ENCODE results near the gene EDA2R.
A peak's percentile ranks its signal among the peaks of the same experiment; 100 is the strongest.

The EDA2R gene

GRCh38 chrX:66622209-66622608 is 16.7 kb downstream of the EDA2R start:
- no peaks in the 10 kb centered on the region for H3K79me2 ChIP-seq (ENCODE audit: low read length)
- H3K27me3 ChIP-seq (ENCODE audit: low read depth, low read length) = no peaks in the 10 kb centered on the region
- no peak overlapping the region for H3K4me2 ChIP-seq (ENCODE audit: low read length)
- H3K9ac ChIP-seq (ENCODE audit: low read length) = no peak overlapping the region
- H3K27ac ChIP-seq (ENCODE audit: low read length) = no peak overlapping the region
- H4K20me1 ChIP-seq (ENCODE audit: insufficient read depth, low read length) = no peaks in the 10 kb centered on the region
- H3K4me1 ChIP-seq (ENCODE audit: low read length) = no peaks in the 10 kb centered on the region
- H2AFZ ChIP-seq (ENCODE audit: low read depth, low read length) = no peak overlapping the region
- no peaks in the 10 kb centered on the region for H3K9me3 ChIP-seq (ENCODE audit: insufficient read depth, low read length)
- no peak overlapping the region for H3K4me3 ChIP-seq (ENCODE audit: low read length)
- no peaks in the 10 kb centered on the region for H3K36me3 ChIP-seq (replicated peaks; ENCODE audit: low read depth, low read length)
- no peak for TF ChIP-seq CTCF (IDR thresholded peaks at IDR 0.05; ENCODE audit: low read depth, low read length)
- no peak for TF ChIP-seq EZH2phosphoT487 (IDR thresholded peaks at IDR 0.05; ENCODE audit: low read depth)

DNA sequence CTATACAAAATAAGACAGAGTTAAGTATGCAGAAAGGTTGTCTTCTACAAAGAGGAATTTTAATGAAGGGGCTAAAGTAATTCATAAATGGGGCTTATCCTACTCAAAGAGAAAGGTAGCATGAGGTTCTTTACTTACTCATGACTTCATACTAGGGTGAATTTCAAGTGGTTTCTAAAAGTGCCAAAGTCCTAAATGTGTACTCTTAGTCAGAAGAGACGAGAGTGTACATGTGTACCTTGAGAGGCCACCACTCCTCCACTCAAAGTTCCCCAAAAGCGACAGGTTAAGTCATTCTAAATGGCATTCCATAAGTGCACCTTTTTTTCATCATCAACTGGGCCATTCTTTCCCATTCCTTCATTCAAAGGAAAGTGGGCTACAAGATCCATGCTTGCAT is 21.9 kb downstream of the EDA2R start:
- no peak overlapping the region for H3K4me2 ChIP-seq (ENCODE audit: low read length)
- TF ChIP-seq EZH2phosphoT487 (IDR thresholded peaks at IDR 0.05; ENCODE audit: low read depth) (no peak), CTCF (IDR thresholded peaks at IDR 0.05; ENCODE audit: low read depth, low read length) (no peak)
- H3K4me1 ChIP-seq (ENCODE audit: low read length) = no peaks in the 10 kb centered on the region
- no peaks in the 10 kb centered on the region for H4K20me1 ChIP-seq (ENCODE audit: insufficient read depth, low read length)
- H3K9ac ChIP-seq (ENCODE audit: low read length) = no peak overlapping the region
- no peak overlapping the region for H2AFZ ChIP-seq (ENCODE audit: low read depth, low read length)
- H3K4me3 ChIP-seq (ENCODE audit: low read length) = no peak overlapping the region
- H3K27ac ChIP-seq (ENCODE audit: low read length) = no peak overlapping the region
- no peaks in the 10 kb centered on the region for H3K79me2 ChIP-seq (ENCODE audit: low read length)
- no peaks in the 10 kb centered on the region for H3K9me3 ChIP-seq (ENCODE audit: insufficient read depth, low read length)
- no peaks in the 10 kb centered on the region for H3K27me3 ChIP-seq (ENCODE audit: low read depth, low read length)
- no peaks in the 10 kb centered on the region for H3K36me3 ChIP-seq (replicated peaks; ENCODE audit: low read depth, low read length)

DNA sequence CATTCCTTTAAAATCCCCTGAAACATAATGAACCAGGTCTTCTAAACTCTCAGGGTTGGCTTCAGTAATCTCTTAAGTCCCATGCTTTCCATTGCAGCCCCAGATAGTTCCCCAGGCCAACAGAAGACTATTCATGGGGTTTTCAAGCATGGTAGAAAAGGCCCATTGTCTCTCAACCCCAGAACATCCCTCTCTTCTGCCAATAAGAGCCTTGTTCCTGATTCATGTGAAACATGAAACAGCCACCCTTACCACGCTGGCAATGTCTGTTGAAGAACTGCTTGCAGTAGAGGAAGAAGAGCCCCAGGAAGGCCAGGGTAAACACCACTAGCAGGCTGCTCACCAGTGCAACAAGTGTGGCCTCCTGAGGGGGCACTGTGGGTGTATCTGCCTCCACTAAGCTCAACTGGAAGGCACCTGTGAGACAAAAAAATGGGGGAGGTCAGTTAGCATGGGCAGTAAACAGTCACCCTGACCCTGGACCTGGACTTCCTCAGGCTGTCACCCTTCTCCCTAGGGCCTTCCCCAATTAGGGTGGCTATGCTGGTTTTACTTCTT is 36.4 kb downstream of the EDA2R start:
- no peaks in the 10 kb centered on the region for H3K36me3 ChIP-seq (replicated peaks; ENCODE audit: low read depth, low read length)
- no peak overlapping the region for H3K4me3 ChIP-seq (ENCODE audit: low read length)
- H4K20me1 ChIP-seq (ENCODE audit: insufficient read depth, low read length) = no peaks in the 10 kb centered on the region
- no peak overlapping the region for H2AFZ ChIP-seq (ENCODE audit: low read depth, low read length)
- H3K27me3 ChIP-seq (ENCODE audit: low read depth, low read length) = no peaks in the 10 kb centered on the region
- no peak overlapping the region for H3K27ac ChIP-seq (ENCODE audit: low read length)
- no peaks in the 10 kb centered on the region for H3K79me2 ChIP-seq (ENCODE audit: low read length)
- no peak overlapping the region for H3K9ac ChIP-seq (ENCODE audit: low read length)
- no peak for TF ChIP-seq CTCF (IDR thresholded peaks at IDR 0.05; ENCODE audit: low read depth, low read length)
- TF ChIP-seq EZH2phosphoT487 (IDR thresholded peaks at IDR 0.05; ENCODE audit: low read depth) = no peak
- no peaks in the 10 kb centered on the region for H3K9me3 ChIP-seq (ENCODE audit: insufficient read depth, low read length)
- no peak overlapping the region for H3K4me2 ChIP-seq (ENCODE audit: low read length)
- peaks cover 22% of the 10 kb centered on the region for H3K4me1 ChIP-seq (ENCODE audit: low read length)

DNA sequence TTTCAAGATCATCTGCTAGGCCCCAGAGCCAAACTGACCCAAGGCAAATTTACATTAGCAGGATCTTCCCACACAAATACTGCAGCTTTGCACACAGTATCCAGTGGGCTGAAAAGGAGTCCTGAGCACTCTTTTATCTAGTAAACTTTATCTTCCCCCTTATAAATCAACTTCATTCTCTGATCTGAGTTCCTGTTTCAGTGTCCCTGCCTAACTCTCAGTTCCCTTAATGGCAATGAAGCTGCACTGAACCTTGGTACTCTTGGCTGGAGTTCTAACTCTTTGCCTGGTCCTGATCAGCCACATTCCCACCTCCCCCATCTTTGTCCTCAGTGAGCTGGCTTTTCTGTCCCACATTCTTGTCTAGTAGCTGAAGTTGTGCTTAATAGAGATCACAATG is 37.4 kb downstream of the EDA2R start:
- Histone ChIP-seq H3K9ac (ENCODE audit: low read length) (no peak overlapping the region), H3K36me3 (replicated peaks; ENCODE audit: low read depth, low read length) (no peaks in the 10 kb centered on the region), H3K27me3 (ENCODE audit: low read depth, low read length) (no peaks in the 10 kb centered on the region), H4K20me1 (ENCODE audit: insufficient read depth, low read length) (no peaks in the 10 kb centered on the region), H3K79me2 (ENCODE audit: low read length) (no peaks in the 10 kb centered on the region), H3K4me1 (ENCODE audit: low read length) (peaks cover 22% of the 10 kb centered on the region), H3K4me2 (ENCODE audit: low read length) (peak overlapping the region; percentile 2; the same call in 1 of the 2 replicates), H3K9me3 (ENCODE audit: insufficient read depth, low read length) (no peaks in the 10 kb centered on the region), H2AFZ (ENCODE audit: low read depth, low read length) (no peak overlapping the region), H3K27ac (ENCODE audit: low read length) (no peak overlapping the region), H3K4me3 (ENCODE audit: low read length) (no peak overlapping the region)
- TF ChIP-seq CTCF (IDR thresholded peaks at IDR 0.05; ENCODE audit: low read depth, low read length) (no peak), EZH2phosphoT487 (IDR thresholded peaks at IDR 0.05; ENCODE audit: low read depth) (no peak)
